HepG2 (cell line): ENCODE data around the gene STYX. TPM values are rescaled to one million over a fixed set of nuclear protein-coding genes. Genes with fewer than 3 reads are reported as not detected.

Source experiments
- ATAC-seq: fragments of 200-7000 bp; cut with Tn5 transposase; 3 replicates; pipeline ENCODE4 v1.9.1; 2020; ENCODE audit warnings: mild to moderate bottlenecking, moderate library complexity
- BruUV-seq: library from RNA; stranded (reverse); fragments of 400-500 nt; replicated peaks from 2 replicates; lab custom pipeline; 2021; lab: Mats Ljungman, UMichigan
- CTCF ChIA-PET: fragments of 300-600 bp; formaldehyde crosslinking; extraction: SDS; loops from one replicate; lab custom pipeline; 2021; ENCODE audit warnings: low total read pairs, inconsistent platforms, low intra/inter-chr PET ratio; lab: Yijun Ruan, JAX
- POLR2A ChIA-PET: fragments of 350-600 bp; sonication (Branson Sonifier 250); formaldehyde crosslinking; loops from one replicate; lab custom pipeline; 2020; ENCODE audit warnings: antibody characterized with exemption, inconsistent platforms; lab: Yijun Ruan, JAX
- DNase-seq: peaks from one replicate; pipeline ENCODE4 v3.0.0-alpha.2; 2015; ENCODE audit warnings: low spot score
- FAIRE-seq: peaks from 3 replicates; lab custom pipeline; 2011; peaks lifted over from hg19 to GRCh38; lab: Jason Lieb, UNC
- H2AFZ ChIP-seq: one replicate; pipeline ENCODE4 v1.6.1; 2011; ENCODE audit warnings: low read length, inconsistent platforms
- H3K27ac ChIP-seq: fragments of 300-600 bp; 3 replicates; pipeline ENCODE4 v1.8.0; 2011; ENCODE audit warnings: mixed run types, mild to moderate bottlenecking, mixed read lengths, low read length, inconsistent platforms; ENCODE audit not compliant: insufficient read depth; ENCODE audit errors: extremely low read length
- H3K27me3 ChIP-seq, 2 experiments: fragments of 200-600 bp in 1 of 2; 2 replicates in 1 of 2; 3 replicates in 1 of 2; pipeline versions ENCODE4 v1.6.0 to v1.8.0; 2011; ENCODE audit warnings: low read length in 2 of 2, mild to moderate bottlenecking in 2 of 2, moderate library complexity in 2 of 2, inconsistent platforms in 1 of 2; ENCODE audit not compliant: insufficient read depth in 2 of 2, control insufficient read depth in 1 of 2
- H3K36me3 ChIP-seq, 2 experiments: fragments of 200-600 bp in 1 of 2; replicated peaks in 1 of 2; 2 replicates in 1 of 2; 3 replicates in 1 of 2; pipeline versions ENCODE4 v1.5.1 to v1.8.0; 2011; ENCODE audit warnings: low read length in 2 of 2, inconsistent platforms in 1 of 2; ENCODE audit not compliant: insufficient read depth in 2 of 2, control insufficient read depth in 1 of 2
- H3K4me1 ChIP-seq: 2 replicates; pipeline ENCODE4 v1.5.1; 2012; ENCODE audit warnings: low read length, inconsistent platforms; ENCODE audit not compliant: insufficient read depth
- H3K4me2 ChIP-seq: 2 replicates; pipeline ENCODE4 v1.6.0; 2011; ENCODE audit warnings: low read depth, low read length, inconsistent platforms
- H3K4me3 ChIP-seq, 3 experiments: fragments of 200-600 bp in 1 of 3; sonication (generic), shearing (Covaris generic) in 1 of 3; replicated peaks in 1 of 3; 2 replicates each; pipeline ENCODE4 v1.5.1; 2011 to 2016; ENCODE audit warnings: low read length in 3 of 3, inconsistent platforms in 2 of 3, low read depth in 2 of 3, mild to moderate bottlenecking in 2 of 3, control low read depth in 1 of 3, mixed read lengths in 1 of 3; ENCODE audit not compliant: insufficient read depth in 1 of 3
- H3K79me2 ChIP-seq: one replicate; pipeline ENCODE4 v1.6.1; 2011; ENCODE audit warnings: low read length, inconsistent platforms; ENCODE audit not compliant: insufficient read depth
- H3K9ac ChIP-seq: 2 replicates; pipeline ENCODE4 v1.6.0; 2011; ENCODE audit warnings: mild to moderate bottlenecking, low read depth, low read length, inconsistent platforms; ENCODE audit not compliant: insufficient read depth
- H3K9me3 ChIP-seq: 2 replicates; pipeline ENCODE4 v1.5.1; 2012; ENCODE audit warnings: mild to moderate bottlenecking, low read length
- H4K20me1 ChIP-seq: 2 replicates; pipeline ENCODE4 v1.6.0; 2011; ENCODE audit warnings: inconsistent platforms, mild to moderate bottlenecking, low read length, moderate library complexity; ENCODE audit not compliant: insufficient read depth
- CEBPB ChIP-seq: IDR thresholded peaks from 2 replicates; pipeline ENCODE4 v1.6.1; 2011; ENCODE audit warnings: low read depth, low read length, improper control_type of control experiment, borderline replicate concordance
- EHMT2 ChIP-seq: fragments of 200-600 bp; sonication (generic); IDR thresholded peaks from 2 replicates; pipeline ENCODE4 v1.7.0; 2017; ENCODE audit warnings: antibody characterized with exemption, low read depth, low read length, borderline replicate concordance
- HINFP ChIP-seq: sonication (generic); formaldehyde crosslinking; IDR thresholded peaks from 2 replicates; pipeline ENCODE4 v1.4.0; 2020; ENCODE audit warnings: low read depth, mild to moderate bottlenecking, missing genetic modification reagents
- JARID2 ChIP-seq: sonication (generic); formaldehyde crosslinking; IDR thresholded peaks from 2 replicates; pipeline ENCODE4 v1.8.1; 2023; ENCODE audit warnings: missing genetic modification reagents, inconsistent platforms; ENCODE audit not compliant: insufficient replicate concordance
- MTF1 ChIP-seq: sonication (generic); formaldehyde crosslinking; IDR thresholded peaks from 2 replicates; pipeline ENCODE4 v1.5.0; 2020; ENCODE audit warnings: missing genetic modification reagents
- WGBS: methylation state at CpG from one replicate; pipeline ENCODE4 v1.1.6; 2017; ENCODE audit warnings: low lambda C conversion rate; 5-methylcytosine and 5-hydroxymethylcytosine counted together
- in situ Hi-C: cut with HindIII; loops from 2 replicates; pipeline ENCODE4 v1.10.0; 2017; ENCODE audit warnings: low pct_unique_long_range_greater_than_20kb; ENCODE audit not compliant: extremely low pct_ligation_motif_present
- intact Hi-C: fragments of 100-400 bp; cut with micrococcal nuclease; formaldehyde crosslinking; loops from one replicate; pipeline ENCODE4 v1.10.0; 2022; ENCODE audit not compliant: unreplicated experiment
- polyA plus RNA-seq, 8 experiments: library from polyadenylated mRNA; depleted of rRNA in 3 of 8; stranded (reverse) in 7 of 8; unstranded in 1 of 8; fragments of >200 nt; fragmentation: Illumina TruSeq in 4 of 8; extraction: Trizol in 4 of 8; gene quantifications; 2 replicates each; pipeline versions ENCODE4 v1.2.1 to v1.2.3, GENCODE V29; 2011 to 2016; ENCODE audit warnings: low read depth in 4 of 8, missing spikeins in 1 of 8, mixed read lengths in 1 of 8; ENCODE audit not compliant: insufficient read depth in 1 of 8
- total RNA-seq, 5 experiments: library from RNA; depleted of rRNA; stranded (reverse); fragments of >200 nt; fragmentation: Illumina TruSeq; extraction: Trizol; gene quantifications; 2 replicates each; pipeline ENCODE4 v1.2.3, GENCODE V29; 2016; ENCODE audit warnings: low read depth in 1 of 5
- TF ChIP-seq, protein P1 (sequence below): sonication (generic); formaldehyde crosslinking; IDR thresholded peaks from 2 replicates; pipeline ENCODE4 v1.4.0; 2020; ENCODE audit warnings: missing genetic modification reagents
- TF ChIP-seq, protein P2 (sequence below): sonication (generic); formaldehyde crosslinking; IDR thresholded peaks from 2 replicates; pipeline ENCODE4 v1.5.0; 2020; ENCODE audit warnings: missing genetic modification reagents

The STYX gene
- total and polyA plus RNA-seq, 2 of the 13 experiments (the other 11 are each of a cell fraction or from before 2014, with no cell fraction given): 6.6 to 10.9 TPM

- no peaks in the 10 kb centered on the region for H3K27me3 ChIP-seq
- H3K36me3 ChIP-seq: peaks cover 12 to 82% of the 10 kb centered on the region in 2 experiments
- no peak overlapping the region for H3K27ac ChIP-seq
- POLR2A ChIA-PET: interaction anchor here (0.9 to 1.7 kb wide), 2 partner anchors 9 to 13 kb away, joined by 4 to 5 read pairs; partner anchors contain the start of gene STYX
- BruUV-seq: no TSS peak
- CTCF ChIA-PET: no interaction called here
- no peak overlapping the region for H3K4me3 ChIP-seq
- DNase-seq (no peak), FAIRE-seq (no peak), ATAC-seq (no peak)
- H3K9ac ChIP-seq: no peak overlapping the region
- intact Hi-C loops: no loop called here
- H4K20me1 ChIP-seq: no peaks in the 10 kb centered on the region
- H3K4me2 ChIP-seq: no peak overlapping the region
- WGBS: 98% methylated on average over 6 of the region's 6 CpGs
- H2AFZ ChIP-seq: no peak overlapping the region
- peaks cover 4% of the 10 kb centered on the region for H3K4me1 ChIP-seq
- no peaks in the 10 kb centered on the region for H3K9me3 ChIP-seq
- in situ Hi-C loops: no loop called here
- TF ChIP-seq, protein P1, sequence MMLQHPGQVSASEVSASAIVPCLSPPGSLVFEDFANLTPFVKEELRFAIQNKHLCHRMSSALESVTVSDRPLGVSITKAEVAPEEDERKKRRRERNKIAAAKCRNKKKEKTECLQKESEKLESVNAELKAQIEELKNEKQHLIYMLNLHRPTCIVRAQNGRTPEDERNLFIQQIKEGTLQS (CRISPR knock-in tag): no peak
- TF ChIP-seq MTF1 (CRISPR knock-in tag): no peak
- TF ChIP-seq HINFP: no peak
- TF ChIP-seq CEBPB: peak; percentile 52; the same call in 1 of the 2 replicates
- TF ChIP-seq, protein P2, sequence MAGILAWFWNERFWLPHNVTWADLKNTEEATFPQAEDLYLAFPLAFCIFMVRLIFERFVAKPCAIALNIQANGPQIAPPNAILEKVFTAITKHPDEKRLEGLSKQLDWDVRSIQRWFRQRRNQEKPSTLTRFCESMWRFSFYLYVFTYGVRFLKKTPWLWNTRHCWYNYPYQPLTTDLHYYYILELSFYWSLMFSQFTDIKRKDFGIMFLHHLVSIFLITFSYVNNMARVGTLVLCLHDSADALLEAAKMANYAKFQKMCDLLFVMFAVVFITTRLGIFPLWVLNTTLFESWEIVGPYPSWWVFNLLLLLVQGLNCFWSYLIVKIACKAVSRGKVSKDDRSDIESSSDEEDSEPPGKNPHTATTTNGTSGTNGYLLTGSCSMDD (CRISPR knock-in tag): no peak
- TF ChIP-seq JARID2 (CRISPR knock-in tag): no peak
- TF ChIP-seq EHMT2: no peak
- peaks cover 11% of the 10 kb centered on the region for H3K79me2 ChIP-seq
Observed at GRCh38 chr14:52716155-52716554, 13.8 kb upstream of the STYX start.
